HG03575 (cell line): ENCODE data around the gene PPP1R26.
"Not testable (repeated sequence)": the region's sequence is repeated elsewhere in the genome, so short reads cannot be mapped to it uniquely, and the experiment has no call there.

ENCODE experiments used
- ATAC-seq: cut with Tn5 transposase; IDR thresholded peaks from one replicate; pipeline ENCODE4 v1.9.1; 2021; ENCODE audit not compliant: unreplicated experiment, insufficient number of reproducible peaks, low FRiP score; ENCODE audit errors: extremely low read depth

PPP1R26 gene

GRCh38 chr9:135516132-135516860 is 36.7 kb downstream of the PPP1R26 start:
- no peak for ATAC-seq

GRCh38 chr9:135517407-135517822 is 37.8 kb downstream of the PPP1R26 start:
- no peak for ATAC-seq

GRCh38 chr9:135519179-135519971 is 39.8 kb downstream of the PPP1R26 start:
- ATAC-seq, result no peak

- no peak for ATAC-seq
Measured at GRCh38 chr9:135520916-135521607, 41.5 kb downstream of the PPP1R26 start, which contains the start of gene LCN1. Gene LCN1, plus strand, starts transcription at chr9:135521440. Its CDS starts 58 bp downstream, at chr9:135521498.

- no peak for ATAC-seq
Measured at GRCh38 chr9:135521608-135522095, 42.1 kb downstream of the PPP1R26 start.

GRCh38 chr9:135522137-135522877 is 42.7 kb downstream of the PPP1R26 start:
- no peak for ATAC-seq

GRCh38 chr9:135522931-135523330 is 43.3 kb downstream of the PPP1R26 start:
- no peak for ATAC-seq

GRCh38 chr9:135523521-135524129 is 44.0 kb downstream of the PPP1R26 start:
- no peak for ATAC-seq

- no peak for ATAC-seq
Measured at GRCh38 chr9:135524130-135524861, 44.7 kb downstream of the PPP1R26 start.

- no peak for ATAC-seq
Measured at GRCh38 chr9:135525241-135526088, 45.9 kb downstream of the PPP1R26 start.

- no peak for ATAC-seq
Measured at GRCh38 chr9:135526089-135526729, 46.6 kb downstream of the PPP1R26 start.

GRCh38 chr9:135526730-135527571 is 47.4 kb downstream of the PPP1R26 start:
- ATAC-seq, result no peak

- not testable (repeated sequence) for ATAC-seq
Measured at GRCh38 chr9:135528842-135529435, 49.4 kb downstream of the PPP1R26 start.

- ATAC-seq, result no peak
Measured at GRCh38 chr9:135530146-135530545, 50.6 kb downstream of the PPP1R26 start.

- ATAC-seq, result no peak
Measured at GRCh38 chr9:135531096-135531495, 51.5 kb downstream of the PPP1R26 start.
